D721Med (cell line): ENCODE data around the gene DIAPH2.

Source experiments
- DNase-seq: peaks from one replicate; pipeline ENCODE4 v3.0.0; 2011; ENCODE audit warnings: low spot score; ENCODE audit not compliant: insufficient read length
- FAIRE-seq: peaks from 2 replicates; lab custom pipeline; 2011; peaks lifted over from hg19 to GRCh38; lab: Jason Lieb, UNC
- TF ChIP-seq, protein P1 (sequence below): IDR thresholded peaks from 2 replicates; pipeline ENCODE4 v1.5.1; 2012; ENCODE audit warnings: mild to moderate bottlenecking, control low read depth; ENCODE audit not compliant: insufficient read depth; ENCODE audit errors: missing control alignments

DIAPH2 gene

GRCh38 chrX:96909291-96909690 lies 224.6 kb downstream of the DIAPH2 start:
- no peak for DNase-seq
- TF ChIP-seq, protein P1, sequence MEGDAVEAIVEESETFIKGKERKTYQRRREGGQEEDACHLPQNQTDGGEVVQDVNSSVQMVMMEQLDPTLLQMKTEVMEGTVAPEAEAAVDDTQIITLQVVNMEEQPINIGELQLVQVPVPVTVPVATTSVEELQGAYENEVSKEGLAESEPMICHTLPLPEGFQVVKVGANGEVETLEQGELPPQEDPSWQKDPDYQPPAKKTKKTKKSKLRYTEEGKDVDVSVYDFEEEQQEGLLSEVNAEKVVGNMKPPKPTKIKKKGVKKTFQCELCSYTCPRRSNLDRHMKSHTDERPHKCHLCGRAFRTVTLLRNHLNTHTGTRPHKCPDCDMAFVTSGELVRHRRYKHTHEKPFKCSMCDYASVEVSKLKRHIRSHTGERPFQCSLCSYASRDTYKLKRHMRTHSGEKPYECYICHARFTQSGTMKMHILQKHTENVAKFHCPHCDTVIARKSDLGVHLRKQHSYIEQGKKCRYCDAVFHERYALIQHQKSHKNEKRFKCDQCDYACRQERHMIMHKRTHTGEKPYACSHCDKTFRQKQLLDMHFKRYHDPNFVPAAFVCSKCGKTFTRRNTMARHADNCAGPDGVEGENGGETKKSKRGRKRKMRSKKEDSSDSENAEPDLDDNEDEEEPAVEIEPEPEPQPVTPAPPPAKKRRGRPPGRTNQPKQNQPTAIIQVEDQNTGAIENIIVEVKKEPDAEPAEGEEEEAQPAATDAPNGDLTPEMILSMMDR: no peak
- FAIRE-seq: no peak

- TF ChIP-seq, protein P1: no peak
- peak; percentile 75 for FAIRE-seq
- no peak for DNase-seq
Measured at GRCh38 chrX:96918864-96919263, 234.2 kb downstream of the DIAPH2 start.

DNA sequence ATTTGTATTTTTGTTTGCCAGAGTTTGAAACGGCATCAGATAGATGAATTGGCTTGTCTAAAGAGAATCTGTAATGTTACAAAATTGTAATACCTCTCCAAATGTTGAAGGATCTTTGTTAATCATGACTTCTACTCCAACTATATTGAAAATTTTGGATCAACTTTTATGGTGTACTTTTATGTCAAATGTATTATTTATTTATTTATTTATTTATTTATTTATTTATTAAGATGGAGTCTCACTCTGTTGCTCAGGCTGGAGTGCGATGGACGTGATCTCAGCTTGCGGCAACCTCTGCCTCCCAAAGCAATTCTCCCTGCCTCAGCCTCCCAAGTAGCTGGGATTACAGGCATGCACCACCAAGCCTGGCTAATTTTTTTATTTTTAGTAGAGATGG lies 235.0 kb downstream of the DIAPH2 start:
- TF ChIP-seq, protein P1: no peak
- no peak for FAIRE-seq
- no peak for DNase-seq

DNA sequence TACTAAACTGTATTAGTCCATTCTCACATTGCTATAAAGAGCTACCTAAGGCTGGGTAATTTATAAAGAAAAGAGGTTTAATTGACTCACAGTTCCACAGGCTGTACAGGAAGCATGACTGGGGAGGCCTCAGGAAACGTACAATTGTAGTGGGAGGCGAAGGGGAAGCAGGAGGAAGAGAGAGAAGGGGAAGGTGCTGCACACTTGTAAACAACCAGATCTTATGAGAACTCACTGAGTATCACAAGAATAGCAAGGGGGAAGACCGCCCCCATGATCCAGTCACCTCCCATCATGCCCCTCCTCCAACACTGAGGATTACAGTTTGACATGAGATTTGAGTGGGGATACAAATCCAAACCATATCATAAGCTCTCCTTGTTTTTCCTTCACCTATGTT lies 239.9 kb downstream of the DIAPH2 start:
- TF ChIP-seq, protein P1: no peak
- DNase-seq (no peak), FAIRE-seq (no peak)

DNA sequence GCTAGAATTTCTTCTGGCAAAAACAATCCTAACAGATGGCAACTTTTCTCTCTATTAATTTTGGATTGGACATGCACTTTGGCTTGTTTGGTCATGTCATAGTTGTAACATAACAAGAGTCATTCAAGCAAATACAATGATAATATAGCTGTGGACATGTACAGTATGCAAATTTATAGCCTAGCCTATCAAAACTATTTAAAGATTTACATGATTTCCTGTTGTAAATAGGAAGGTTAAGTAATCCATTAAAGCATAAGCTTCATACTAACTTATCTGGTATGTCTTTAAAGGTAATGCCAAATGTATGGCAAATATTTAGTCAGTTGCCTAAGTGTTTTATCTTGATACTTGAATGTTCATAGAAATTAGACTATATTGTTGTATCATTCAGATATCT lies 244.4 kb downstream of the DIAPH2 start:
- DNase-seq (no peak), FAIRE-seq (no peak)
- TF ChIP-seq, protein P1: no peak

- DNase-seq (no peak), FAIRE-seq (no peak)
- TF ChIP-seq, protein P1: no peak
Measured at GRCh38 chrX:96957718-96958117, 273.1 kb downstream of the DIAPH2 start.

- FAIRE-seq: peak; percentile 35
- TF ChIP-seq, protein P1: peak; percentile 10
- no peak for DNase-seq
Measured at GRCh38 chrX:96971812-96972211, 287.2 kb downstream of the DIAPH2 start.
